ENCODE results near the gene KCNC3. TPM values are rescaled to one million over a fixed set of nuclear protein-coding genes. Genes with fewer than 3 reads are reported as not detected.

KCNC3 gene
- total RNA-seq (2022; extraction: Qiagen RNA extraction; ENCODE audit: low read depth): 1.2 to 1.8 TPM (median 1.3 TPM) in 5 replicates

GRCh38 chr19:50329146-50329925 is at the start of gene KCNC3:
Gene KCNC3, minus strand, starts transcription at chr19:50329377. Its CDS starts 295 bp downstream, at chr19:50329082.

GRCh38 chr19:50376166-50377050 is 47.2 kb upstream of the KCNC3 start, which contains the start of gene NR1H2:
Gene NR1H2, plus strand, starts transcription at chr19:50376457. Its CDS starts 1,149 bp downstream, at chr19:50377606.

GRCh38 chr19:50365434-50366306 is 36.5 kb upstream of the KCNC3 start, which contains the start of gene NAPSA:
Gene NAPSA, minus strand, starts transcription at chr19:50365639. Its CDS starts 18 bp downstream, at chr19:50365621.

Other genes starting within 250 kb of the KCNC3 start
- gene IZUMO2, start 166.1 kb downstream of the KCNC3 start, total RNA-seq (2022; extraction: Qiagen RNA extraction; ENCODE audit: low read depth): not detected in 5 replicates
- 4.9 to 6.7 TPM (median 6.3 TPM) in 5 replicates for gene MYH14, start 125.8 kb downstream of the KCNC3 start, total RNA-seq (2022; extraction: Qiagen RNA extraction; ENCODE audit: low read depth)
- gene NAPSA, start 36.3 kb upstream of the KCNC3 start, total RNA-seq (2022; extraction: Qiagen RNA extraction; ENCODE audit: low read depth): 0.71 to 1.9 TPM (median 1.5 TPM) in 5 replicates
- gene NR1H2, start 47.1 kb upstream of the KCNC3 start, total RNA-seq (2022; extraction: Qiagen RNA extraction; ENCODE audit: low read depth): 61.2 to 86.8 TPM (median 81.4 TPM) in 5 replicates
- 54.0 to 87.6 TPM (median 79.1 TPM) in 5 replicates for gene POLD1, start 55.0 kb upstream of the KCNC3 start, total RNA-seq (2022; extraction: Qiagen RNA extraction; ENCODE audit: low read depth)
- gene SPIB, start 89.6 kb upstream of the KCNC3 start, total RNA-seq (2022; extraction: Qiagen RNA extraction; ENCODE audit: low read depth): 0.18 to 0.51 TPM (median 0.33 TPM) in 5 replicates
- 0.03 TPM in 1 of 5 replicates, not detected in the others for gene MYBPC2, start 103.5 kb upstream of the KCNC3 start, total RNA-seq (2022; extraction: Qiagen RNA extraction; ENCODE audit: low read depth)
- gene EMC10, start 147.1 kb upstream of the KCNC3 start, total RNA-seq (2022; extraction: Qiagen RNA extraction; ENCODE audit: low read depth): 104 to 161 TPM (median 149 TPM) in 5 replicates
- gene GARIN5A, start 147.5 kb upstream of the KCNC3 start, total RNA-seq (2022; extraction: Qiagen RNA extraction; ENCODE audit: low read depth): 1.9 to 2.3 TPM (median 2.2 TPM) in 5 replicates
- 52.1 to 89.0 TPM (median 82.4 TPM) in 5 replicates for gene JOSD2, start 181.8 kb upstream of the KCNC3 start, total RNA-seq (2022; extraction: Qiagen RNA extraction; ENCODE audit: low read depth)
- not detected in 5 replicates for gene ASPDH, start 184.5 kb upstream of the KCNC3 start, total RNA-seq (2022; extraction: Qiagen RNA extraction; ENCODE audit: low read depth)
- gene LRRC4B, start 239.1 kb upstream of the KCNC3 start, total RNA-seq (2022; extraction: Qiagen RNA extraction; ENCODE audit: low read depth): 0.31 to 0.76 TPM (median 0.60 TPM) in 5 replicates

Data from A549 treated with CpdA at 1 μM for 4 hours (cell line).